HepG2 (cell line): ENCODE measurements around the gene TJAP1. TPM values are rescaled to one million over a fixed set of nuclear protein-coding genes. Genes with fewer than 3 reads are reported as not detected.

Experiments used
- FOSL2 ChIP-seq: sonication (generic); formaldehyde crosslinking; IDR thresholded peaks from 2 replicates; pipeline ENCODE4 v1.4.0; 2020; ENCODE audit warnings: missing genetic modification reagents
- ZNF44 ChIP-seq: sonication (generic); formaldehyde crosslinking; IDR thresholded peaks from 2 replicates; pipeline ENCODE4 v1.5.1; 2020; ENCODE audit warnings: mild to moderate bottlenecking, missing genetic modification reagents
- ZNF468 ChIP-seq: sonication (generic); formaldehyde crosslinking; IDR thresholded peaks from 2 replicates; pipeline ENCODE4 v1.8.0; 2022; ENCODE audit warnings: mild to moderate bottlenecking, moderate library complexity, missing genetic modification reagents
- polyA plus RNA-seq, 8 experiments: library from polyadenylated mRNA; depleted of rRNA in 3 of 8; stranded (reverse) in 7 of 8; unstranded in 1 of 8; fragments of >200 nt; fragmentation: Illumina TruSeq in 4 of 8; extraction: Trizol in 4 of 8; gene quantifications; 2 replicates each; pipeline versions ENCODE4 v1.2.1 to v1.2.3, GENCODE V29; 2011 to 2016; ENCODE audit warnings: low read depth in 4 of 8, missing spikeins in 1 of 8, mixed read lengths in 1 of 8; ENCODE audit not compliant: insufficient read depth in 1 of 8
- total RNA-seq, 5 experiments: library from RNA; depleted of rRNA; stranded (reverse); fragments of >200 nt; fragmentation: Illumina TruSeq; extraction: Trizol; gene quantifications; 2 replicates each; pipeline ENCODE4 v1.2.3, GENCODE V29; 2016; ENCODE audit warnings: low read depth in 1 of 5
- TF ChIP-seq, protein P1 (sequence below): sonication (generic); formaldehyde crosslinking; IDR thresholded peaks from 2 replicates; pipeline ENCODE4 v1.8.1; 2022; ENCODE audit warnings: low read depth, mild to moderate bottlenecking, missing genetic modification reagents
- TF ChIP-seq, protein P2 (sequence below): sonication (generic); formaldehyde crosslinking; IDR thresholded peaks from 2 replicates; pipeline ENCODE4 v1.5.0; 2020; ENCODE audit warnings: mild to moderate bottlenecking, missing genetic modification reagents
- TF ChIP-seq, protein P3 (sequence below): sonication (generic); formaldehyde crosslinking; IDR thresholded peaks from 2 replicates; pipeline ENCODE4 v1.4.0; 2020; ENCODE audit warnings: missing genetic modification reagents, low read depth, mild to moderate bottlenecking, borderline replicate concordance

Gene TJAP1
- total and polyA plus RNA-seq, 2 of the 13 experiments (the other 11 are each of a cell fraction or from before 2014, with no cell fraction given) = 15.7 to 41.6 TPM

DNA sequence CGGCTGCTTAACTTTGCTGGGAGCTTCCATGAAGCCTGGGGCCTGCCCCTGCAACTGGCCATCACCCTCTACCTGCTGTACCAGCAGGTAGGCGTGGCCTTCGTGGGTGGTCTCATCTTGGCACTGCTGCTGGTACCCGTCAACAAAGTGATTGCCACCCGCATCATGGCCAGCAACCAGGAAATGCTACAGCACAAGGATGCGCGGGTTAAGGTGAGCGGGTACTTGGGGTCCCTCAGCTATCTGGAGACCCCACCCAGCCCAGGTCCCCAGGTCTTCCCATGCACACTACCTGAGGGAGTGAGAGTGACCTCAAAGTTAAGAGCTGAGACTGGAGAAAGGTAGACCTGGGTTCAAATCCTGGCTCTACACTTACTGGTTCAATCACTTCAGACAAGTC, 44.2 kb upstream of the TJAP1 start (continued):
- TF ChIP-seq, protein P1, sequence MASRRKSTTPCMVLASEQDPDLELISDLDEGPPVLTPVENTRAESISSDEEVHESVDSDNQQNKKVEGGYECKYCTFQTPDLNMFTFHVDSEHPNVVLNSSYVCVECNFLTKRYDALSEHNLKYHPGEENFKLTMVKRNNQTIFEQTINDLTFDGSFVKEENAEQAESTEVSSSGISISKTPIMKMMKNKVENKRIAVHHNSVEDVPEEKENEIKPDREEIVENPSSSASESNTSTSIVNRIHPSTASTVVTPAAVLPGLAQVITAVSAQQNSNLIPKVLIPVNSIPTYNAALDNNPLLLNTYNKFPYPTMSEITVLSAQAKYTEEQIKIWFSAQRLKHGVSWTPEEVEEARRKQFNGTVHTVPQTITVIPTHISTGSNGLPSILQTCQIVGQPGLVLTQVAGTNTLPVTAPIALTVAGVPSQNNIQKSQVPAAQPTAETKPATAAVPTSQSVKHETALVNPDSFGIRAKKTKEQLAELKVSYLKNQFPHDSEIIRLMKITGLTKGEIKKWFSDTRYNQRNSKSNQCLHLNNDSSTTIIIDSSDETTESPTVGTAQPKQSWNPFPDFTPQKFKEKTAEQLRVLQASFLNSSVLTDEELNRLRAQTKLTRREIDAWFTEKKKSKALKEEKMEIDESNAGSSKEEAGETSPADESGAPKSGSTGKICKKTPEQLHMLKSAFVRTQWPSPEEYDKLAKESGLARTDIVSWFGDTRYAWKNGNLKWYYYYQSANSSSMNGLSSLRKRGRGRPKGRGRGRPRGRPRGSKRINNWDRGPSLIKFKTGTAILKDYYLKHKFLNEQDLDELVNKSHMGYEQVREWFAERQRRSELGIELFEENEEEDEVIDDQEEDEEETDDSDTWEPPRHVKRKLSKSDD = no peak
- TF ChIP-seq ZNF44 (CRISPR knock-in tag) = no peak
- TF ChIP-seq, protein P2, sequence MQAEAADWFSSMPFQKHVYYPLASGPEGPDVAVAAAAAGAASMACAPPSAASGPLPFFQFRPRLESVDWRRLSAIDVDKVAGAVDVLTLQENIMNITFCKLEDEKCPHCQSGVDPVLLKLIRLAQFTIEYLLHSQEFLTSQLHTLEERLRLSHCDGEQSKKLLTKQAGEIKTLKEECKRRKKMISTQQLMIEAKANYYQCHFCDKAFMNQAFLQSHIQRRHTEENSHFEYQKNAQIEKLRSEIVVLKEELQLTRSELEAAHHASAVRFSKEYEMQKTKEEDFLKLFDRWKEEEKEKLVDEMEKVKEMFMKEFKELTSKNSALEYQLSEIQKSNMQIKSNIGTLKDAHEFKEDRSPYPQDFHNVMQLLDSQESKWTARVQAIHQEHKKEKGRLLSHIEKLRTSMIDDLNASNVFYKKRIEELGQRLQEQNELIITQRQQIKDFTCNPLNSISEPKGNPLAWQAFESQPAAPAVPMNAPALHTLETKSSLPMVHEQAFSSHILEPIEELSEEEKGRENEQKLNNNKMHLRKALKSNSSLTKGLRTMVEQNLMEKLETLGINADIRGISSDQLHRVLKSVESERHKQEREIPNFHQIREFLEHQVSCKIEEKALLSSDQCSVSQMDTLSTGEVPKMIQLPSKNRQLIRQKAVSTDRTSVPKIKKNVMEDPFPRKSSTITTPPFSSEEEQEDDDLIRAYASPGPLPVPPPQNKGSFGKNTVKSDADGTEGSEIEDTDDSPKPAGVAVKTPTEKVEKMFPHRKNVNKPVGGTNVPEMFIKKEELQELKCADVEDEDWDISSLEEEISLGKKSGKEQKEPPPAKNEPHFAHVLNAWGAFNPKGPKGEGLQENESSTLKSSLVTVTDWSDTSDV = no peak
- TF ChIP-seq, protein P3, sequence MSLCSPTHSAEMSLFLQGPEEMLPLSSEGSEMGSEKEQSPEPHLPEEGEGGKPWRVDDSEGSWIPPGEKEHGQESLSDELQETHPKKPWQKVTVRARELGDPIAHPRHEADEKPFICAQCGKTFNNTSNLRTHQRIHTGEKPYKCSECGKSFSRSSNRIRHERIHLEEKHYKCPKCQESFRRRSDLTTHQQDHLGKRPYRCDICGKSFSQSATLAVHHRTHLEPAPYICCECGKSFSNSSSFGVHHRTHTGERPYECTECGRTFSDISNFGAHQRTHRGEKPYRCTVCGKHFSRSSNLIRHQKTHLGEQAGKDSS (CRISPR knock-in tag) = no peak
- no peak for TF ChIP-seq FOSL2 (CRISPR knock-in tag)
- TF ChIP-seq ZNF468 (CRISPR knock-in tag) = no peak
